PC-3 (cell line): ENCODE results near the gene GNG8.

Experiments used
- EZH2 ChIP-seq: fragments of 300-600 bp; sonication (generic); IDR thresholded peaks from one replicate; pipeline ENCODE4 v1.6.1; 2017; ENCODE audit warnings: antibody characterized with exemption, mild to moderate bottlenecking, low read length; ENCODE audit not compliant: unreplicated experiment
- TF ChIP-seq, protein P1 (sequence below): fragments of 300-600 bp; sonication (generic); conservative IDR thresholded peaks from 2 replicates; pipeline ENCODE4 v1.5.1; 2017; ENCODE audit warnings: antibody characterized with exemption, low read depth, mild to moderate bottlenecking, low read length

DNA sequence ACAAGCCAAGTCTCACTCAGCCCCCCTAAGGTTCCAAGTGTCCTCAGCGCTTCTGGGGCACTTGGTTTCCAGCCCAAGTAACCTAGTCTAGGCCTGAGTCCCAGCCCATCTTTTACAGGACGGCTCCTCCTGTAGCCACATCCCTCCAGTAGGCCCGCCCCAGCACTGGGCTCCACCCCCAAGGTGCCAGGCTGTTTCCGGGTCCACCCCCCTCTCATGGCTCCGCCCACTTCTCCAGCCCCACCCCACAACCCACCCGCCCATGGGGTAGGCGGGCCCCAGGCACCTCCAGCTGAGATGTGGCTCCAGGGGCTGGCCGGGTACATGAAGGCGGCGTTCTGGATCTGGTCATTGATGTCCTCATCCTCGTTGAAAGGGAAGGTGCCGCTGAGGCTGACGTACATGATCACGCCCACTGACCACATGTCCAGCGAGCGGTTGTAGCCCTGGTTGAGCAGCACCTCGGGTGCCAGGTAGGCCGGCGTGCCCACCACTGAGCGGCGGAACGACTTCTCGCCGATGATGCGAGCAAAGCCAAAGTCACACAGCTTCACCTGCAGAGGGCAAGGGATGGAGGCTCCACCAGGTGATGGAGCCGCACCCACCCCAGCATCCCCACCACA, 42.2 kb upstream of the GNG8 start:
- TF ChIP-seq, protein P1, sequence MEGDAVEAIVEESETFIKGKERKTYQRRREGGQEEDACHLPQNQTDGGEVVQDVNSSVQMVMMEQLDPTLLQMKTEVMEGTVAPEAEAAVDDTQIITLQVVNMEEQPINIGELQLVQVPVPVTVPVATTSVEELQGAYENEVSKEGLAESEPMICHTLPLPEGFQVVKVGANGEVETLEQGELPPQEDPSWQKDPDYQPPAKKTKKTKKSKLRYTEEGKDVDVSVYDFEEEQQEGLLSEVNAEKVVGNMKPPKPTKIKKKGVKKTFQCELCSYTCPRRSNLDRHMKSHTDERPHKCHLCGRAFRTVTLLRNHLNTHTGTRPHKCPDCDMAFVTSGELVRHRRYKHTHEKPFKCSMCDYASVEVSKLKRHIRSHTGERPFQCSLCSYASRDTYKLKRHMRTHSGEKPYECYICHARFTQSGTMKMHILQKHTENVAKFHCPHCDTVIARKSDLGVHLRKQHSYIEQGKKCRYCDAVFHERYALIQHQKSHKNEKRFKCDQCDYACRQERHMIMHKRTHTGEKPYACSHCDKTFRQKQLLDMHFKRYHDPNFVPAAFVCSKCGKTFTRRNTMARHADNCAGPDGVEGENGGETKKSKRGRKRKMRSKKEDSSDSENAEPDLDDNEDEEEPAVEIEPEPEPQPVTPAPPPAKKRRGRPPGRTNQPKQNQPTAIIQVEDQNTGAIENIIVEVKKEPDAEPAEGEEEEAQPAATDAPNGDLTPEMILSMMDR, result no peak
- TF ChIP-seq EZH2, result no peak
